Liver (tissue), 3 donors: Measurements from ENCODE around the gene RAB7A.

Experiments used
- RAD21 ChIP-seq, 2 donors: IDR thresholded peaks; 2 replicates each; pipeline ENCODE4 v1.6.1; 2016; ENCODE audit warnings: antibody characterized with exemption in 2 of 2, mild to moderate bottlenecking in 2 of 2
- YY1 ChIP-seq: IDR thresholded peaks from 2 replicates; pipeline ENCODE4 v1.6.1; 2016; ENCODE audit warnings: antibody characterized with exemption, mild to moderate bottlenecking
- TF ChIP-seq, protein P1 (sequence below): fragments of 150-350 bp; IDR thresholded peaks from 2 replicates; pipeline ENCODE4 v1.5.1; 2017; ENCODE audit warnings: improper control_type of control experiment, low read depth, low read length; ENCODE audit not compliant: missing input control
- TF ChIP-seq, protein P2 (sequence below): IDR thresholded peaks from 2 replicates; pipeline ENCODE4 v1.6.1; 2016; ENCODE audit warnings: antibody characterized with exemption
- donor health status: healthy.
- donor health status: healthy.

DNA sequence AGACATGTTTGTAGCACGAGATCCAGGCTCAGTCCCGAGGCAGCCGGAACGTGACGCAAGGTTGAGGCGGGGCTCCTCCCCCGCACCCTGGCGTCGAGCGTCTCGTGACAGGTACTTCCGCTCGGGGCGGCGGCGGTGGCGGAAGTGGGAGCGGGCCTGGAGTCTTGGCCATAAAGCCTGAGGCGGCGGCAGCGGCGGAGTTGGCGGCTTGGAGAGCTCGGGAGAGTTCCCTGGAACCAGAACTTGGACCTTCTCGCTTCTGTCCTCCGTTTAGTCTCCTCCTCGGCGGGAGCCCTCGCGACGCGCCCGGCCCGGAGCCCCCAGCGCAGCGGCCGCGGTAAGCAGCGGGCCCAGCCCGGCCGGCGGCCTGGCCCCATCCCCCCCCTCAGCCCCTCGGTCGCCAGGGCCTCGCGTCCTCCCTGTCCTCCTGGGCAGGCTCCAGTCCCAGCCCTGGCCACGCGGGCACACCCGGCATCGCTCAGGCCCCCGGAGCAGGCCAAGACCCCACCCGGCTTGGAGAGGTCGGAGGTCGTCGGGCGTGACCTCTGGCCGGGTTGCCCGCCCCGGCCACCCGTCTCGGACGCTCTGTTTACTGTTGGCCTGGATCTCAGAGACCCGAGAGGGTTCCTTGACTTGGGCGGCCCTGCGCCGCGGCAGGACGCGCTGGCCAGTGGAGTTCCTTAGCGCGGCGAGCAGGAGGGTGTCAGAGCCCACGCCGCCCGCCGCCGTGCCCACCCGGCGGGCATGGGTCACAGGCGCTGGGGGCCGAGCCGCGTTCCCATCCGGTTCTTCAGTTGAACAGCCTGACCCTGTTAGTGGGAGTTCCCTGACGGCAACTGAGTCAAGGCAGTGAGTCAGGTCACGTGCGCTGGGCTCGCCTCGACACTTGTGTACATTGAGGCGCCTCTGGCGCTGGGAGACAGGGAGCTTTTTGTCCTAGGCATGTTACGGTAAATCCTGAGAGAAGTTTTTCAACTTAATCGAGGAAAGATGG lies at the start of gene RAB7A:
- TF ChIP-seq, protein P1, sequence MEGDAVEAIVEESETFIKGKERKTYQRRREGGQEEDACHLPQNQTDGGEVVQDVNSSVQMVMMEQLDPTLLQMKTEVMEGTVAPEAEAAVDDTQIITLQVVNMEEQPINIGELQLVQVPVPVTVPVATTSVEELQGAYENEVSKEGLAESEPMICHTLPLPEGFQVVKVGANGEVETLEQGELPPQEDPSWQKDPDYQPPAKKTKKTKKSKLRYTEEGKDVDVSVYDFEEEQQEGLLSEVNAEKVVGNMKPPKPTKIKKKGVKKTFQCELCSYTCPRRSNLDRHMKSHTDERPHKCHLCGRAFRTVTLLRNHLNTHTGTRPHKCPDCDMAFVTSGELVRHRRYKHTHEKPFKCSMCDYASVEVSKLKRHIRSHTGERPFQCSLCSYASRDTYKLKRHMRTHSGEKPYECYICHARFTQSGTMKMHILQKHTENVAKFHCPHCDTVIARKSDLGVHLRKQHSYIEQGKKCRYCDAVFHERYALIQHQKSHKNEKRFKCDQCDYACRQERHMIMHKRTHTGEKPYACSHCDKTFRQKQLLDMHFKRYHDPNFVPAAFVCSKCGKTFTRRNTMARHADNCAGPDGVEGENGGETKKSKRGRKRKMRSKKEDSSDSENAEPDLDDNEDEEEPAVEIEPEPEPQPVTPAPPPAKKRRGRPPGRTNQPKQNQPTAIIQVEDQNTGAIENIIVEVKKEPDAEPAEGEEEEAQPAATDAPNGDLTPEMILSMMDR: no peak
- TF ChIP-seq, protein P2, sequence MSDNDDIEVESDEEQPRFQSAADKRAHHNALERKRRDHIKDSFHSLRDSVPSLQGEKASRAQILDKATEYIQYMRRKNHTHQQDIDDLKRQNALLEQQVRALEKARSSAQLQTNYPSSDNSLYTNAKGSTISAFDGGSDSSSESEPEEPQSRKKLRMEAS: peak; percentile 84
- TF ChIP-seq YY1 (peak; percentile 65), RAD21 (IDR thresholded peaks at IDR 0.05) (peak; percentile 30 to 62)
